ENCODE measurements around the gene EPAS1.
A peak's percentile ranks its signal among the peaks of the same experiment; 100 is the strongest.

The EPAS1 gene

DNA sequence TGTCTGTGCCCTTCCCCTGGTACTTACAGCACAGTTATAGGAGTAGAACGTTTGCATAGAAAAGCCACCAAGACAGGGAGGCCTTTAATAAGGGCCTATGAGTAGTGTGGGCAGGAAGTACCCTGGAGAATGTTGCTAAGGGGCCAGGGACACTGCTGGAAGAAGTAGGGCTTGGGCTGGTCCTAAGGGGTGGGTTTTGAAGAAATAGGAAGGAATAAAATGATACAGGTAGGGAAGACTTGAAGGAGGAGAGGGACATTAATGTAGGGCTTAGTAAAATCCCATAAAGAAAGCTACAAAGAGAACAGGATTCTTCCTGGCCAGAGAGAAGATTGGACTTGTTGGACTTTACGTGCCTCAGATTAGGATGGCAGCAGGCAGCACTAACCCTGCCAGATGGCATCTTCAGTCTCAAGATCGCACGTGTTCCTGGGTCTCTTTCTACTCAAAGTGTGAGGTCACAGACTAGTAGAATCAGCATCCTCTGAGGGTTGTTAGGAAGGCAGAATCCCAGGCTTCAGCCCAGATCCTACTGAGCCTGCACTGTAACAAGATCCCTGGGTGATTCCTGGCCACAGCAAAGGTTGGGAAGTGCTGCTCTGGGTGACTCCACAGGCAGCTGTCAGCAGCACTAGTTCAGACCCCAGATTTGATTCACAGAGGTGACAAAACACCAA lies 39.2 kb downstream of the EPAS1 start:
- TF ChIP-seq, protein P1, sequence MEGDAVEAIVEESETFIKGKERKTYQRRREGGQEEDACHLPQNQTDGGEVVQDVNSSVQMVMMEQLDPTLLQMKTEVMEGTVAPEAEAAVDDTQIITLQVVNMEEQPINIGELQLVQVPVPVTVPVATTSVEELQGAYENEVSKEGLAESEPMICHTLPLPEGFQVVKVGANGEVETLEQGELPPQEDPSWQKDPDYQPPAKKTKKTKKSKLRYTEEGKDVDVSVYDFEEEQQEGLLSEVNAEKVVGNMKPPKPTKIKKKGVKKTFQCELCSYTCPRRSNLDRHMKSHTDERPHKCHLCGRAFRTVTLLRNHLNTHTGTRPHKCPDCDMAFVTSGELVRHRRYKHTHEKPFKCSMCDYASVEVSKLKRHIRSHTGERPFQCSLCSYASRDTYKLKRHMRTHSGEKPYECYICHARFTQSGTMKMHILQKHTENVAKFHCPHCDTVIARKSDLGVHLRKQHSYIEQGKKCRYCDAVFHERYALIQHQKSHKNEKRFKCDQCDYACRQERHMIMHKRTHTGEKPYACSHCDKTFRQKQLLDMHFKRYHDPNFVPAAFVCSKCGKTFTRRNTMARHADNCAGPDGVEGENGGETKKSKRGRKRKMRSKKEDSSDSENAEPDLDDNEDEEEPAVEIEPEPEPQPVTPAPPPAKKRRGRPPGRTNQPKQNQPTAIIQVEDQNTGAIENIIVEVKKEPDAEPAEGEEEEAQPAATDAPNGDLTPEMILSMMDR (conservative IDR thresholded peaks at IDR 0.05): no peak
- H3K27ac ChIP-seq: peak overlapping the region; percentile 84

DNA sequence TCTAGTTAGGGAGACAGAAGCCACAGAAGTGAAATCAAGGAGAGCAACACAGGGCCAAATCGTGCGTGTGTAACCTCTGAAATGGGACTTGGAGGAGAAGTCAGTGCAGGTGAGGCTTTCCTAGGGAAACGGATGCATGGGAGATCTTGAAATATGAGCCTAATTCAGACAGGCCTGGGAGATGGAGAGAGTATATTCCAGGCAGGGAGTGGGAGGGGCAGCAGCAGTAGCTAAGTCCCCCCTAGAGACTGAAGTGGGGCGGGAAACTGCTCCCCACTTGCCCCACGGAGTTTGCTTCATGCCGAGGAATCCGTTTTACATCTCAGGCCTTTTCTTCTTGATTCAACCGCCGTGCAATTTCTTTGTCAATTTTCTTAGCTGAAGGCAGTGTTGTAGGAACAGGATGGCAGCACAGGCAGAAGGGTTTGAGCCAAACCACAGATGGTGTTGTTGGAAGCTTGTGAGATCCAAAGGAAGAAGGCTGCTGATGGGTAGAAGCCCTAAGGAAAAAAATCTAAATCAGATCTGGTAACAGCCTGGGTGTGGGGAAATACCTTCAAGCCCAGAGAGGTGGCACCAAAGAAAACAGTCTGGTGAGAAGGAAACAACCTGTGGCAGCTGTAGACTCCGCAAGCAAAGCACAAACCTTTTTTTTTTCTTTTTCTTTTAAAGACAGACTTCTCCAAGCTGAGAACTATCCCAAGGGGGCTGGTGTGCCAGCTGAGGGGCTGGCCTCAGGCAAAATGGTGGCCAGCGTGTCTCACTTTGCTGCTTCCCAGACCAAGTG lies 40.2 kb downstream of the EPAS1 start:
- TF ChIP-seq, protein P1 (conservative IDR thresholded peaks at IDR 0.05): no peak
- peak overlapping the region; percentile 84 for H3K27ac ChIP-seq

DNA sequence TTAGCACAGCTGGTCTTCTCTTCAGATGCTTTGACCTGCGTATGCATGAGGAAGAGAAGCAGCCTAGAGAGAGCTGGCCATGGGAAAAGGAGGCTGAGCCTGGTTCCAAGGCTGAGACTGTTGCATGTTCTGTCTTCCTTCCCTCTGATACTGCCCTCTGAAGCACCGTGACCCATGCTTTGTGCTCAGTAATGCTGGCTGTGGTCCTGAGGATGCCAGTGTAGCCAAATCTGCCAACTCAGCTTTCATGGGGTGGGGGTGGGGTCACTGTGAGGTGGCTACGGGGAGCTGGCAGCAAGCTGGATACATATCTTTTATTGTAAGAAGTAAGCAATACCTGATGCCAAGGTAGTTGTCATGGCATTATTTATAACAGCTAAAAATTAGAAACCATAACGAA lies 41.5 kb downstream of the EPAS1 start:
- peak overlapping the region; percentile 84; the same call in 1 of the 2 replicates for H3K27ac ChIP-seq
- TF ChIP-seq, protein P1 (conservative IDR thresholded peaks at IDR 0.05): no peak

DNA sequence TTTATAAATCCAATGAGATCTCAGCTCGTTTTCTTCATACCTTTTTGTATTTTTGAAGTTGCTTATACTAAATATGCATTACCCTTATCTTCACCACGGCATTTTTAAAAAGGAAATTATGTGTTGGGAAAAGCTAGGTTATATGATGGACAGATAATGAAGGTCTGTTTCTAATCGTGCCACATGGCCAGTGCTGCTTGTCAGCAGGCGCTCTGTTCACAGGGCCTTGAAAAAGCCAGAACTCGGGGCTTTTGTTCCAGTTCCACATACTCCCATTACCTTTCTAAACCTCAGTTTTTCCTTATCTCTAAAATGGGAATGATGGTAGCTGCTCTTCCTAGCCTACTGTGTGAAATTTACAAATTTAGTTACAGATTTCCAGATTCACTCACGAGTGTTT lies 42.0 kb downstream of the EPAS1 start:
- TF ChIP-seq, protein P1 (conservative IDR thresholded peaks at IDR 0.05): no peak

DNA sequence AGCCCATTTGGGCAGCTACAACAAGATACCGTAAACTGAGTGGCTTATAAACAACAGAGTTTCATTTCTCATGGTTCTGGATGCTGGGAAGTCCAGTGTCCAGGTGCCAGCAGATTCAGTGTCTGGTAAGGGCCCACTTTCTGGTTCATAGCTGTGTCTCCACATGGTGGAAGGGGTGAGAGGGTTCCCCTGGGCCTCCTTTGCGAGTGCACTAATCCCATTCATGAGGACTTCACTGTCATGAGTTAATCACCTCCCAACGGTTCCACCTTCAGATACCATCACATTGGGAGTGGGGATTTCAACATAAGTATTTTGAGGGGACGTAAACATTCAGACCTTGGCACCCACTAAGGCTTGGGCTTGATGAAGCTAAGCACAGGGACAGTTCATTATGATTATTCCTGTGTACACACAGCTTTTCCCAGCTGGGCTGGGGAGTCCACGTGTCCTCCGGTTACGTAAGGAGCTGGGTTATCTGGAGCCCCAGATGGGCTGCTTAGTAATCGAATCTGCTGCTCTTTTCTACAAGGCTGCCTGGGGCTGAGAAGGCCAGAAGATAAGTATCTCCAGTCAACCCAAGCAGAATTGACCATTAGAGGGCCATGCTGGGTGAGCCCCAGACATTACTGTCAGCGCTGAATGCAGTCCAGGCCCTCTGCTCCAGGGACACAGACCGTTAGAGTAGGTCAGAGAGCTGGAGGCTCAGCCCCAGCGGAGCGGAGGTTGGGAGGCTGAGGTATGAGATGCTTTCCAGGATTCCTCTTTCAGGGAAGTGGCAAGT lies 42.7 kb downstream of the EPAS1 start:
- H3K27ac ChIP-seq: no peak overlapping the region
- TF ChIP-seq, protein P1 (conservative IDR thresholded peaks at IDR 0.05): no peak

More for the DNA sequence above, 42.0 kb downstream of the EPAS1 start:
- no peak overlapping the region for H3K27ac ChIP-seq

DNA sequence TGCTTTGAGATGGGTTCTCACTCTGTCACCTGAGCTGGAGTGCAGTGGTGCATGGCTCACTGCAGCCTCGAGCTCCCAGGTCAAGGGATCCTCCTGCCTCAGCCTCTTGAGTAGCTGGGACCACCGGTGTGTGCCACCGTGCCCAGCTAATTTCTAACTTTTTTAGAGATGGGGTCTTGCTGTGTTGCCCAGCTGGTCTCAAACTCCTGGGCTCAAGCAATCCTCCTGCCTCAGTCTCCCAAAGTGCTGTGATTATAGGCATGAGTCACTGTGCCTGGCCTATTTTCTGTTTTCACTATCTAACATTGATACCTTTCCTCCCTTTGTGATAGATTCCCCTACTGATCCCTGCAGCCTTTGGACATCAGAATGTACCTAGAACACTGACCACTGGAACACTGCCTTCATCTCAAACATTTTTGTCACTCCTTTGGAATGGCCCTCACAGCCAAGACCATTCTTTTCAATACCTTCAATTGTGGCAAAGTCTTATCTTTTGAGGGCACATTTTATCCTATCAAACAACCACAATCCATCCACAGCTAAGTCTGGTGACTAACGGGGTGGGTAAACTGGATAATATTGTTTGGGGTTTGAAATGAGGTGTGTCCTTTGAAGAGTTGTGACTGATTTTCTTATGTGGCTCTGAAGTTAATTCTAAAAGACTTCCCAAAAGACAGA lies 43.7 kb downstream of the EPAS1 start:
- TF ChIP-seq, protein P1 (conservative IDR thresholded peaks at IDR 0.05): no peak
- H3K27ac ChIP-seq: no peak overlapping the region

All from VCaP (cell line).